HCT116 (cell line): ENCODE measurements around the gene RBM47. TPM values are rescaled to one million over a fixed set of nuclear protein-coding genes. Genes with fewer than 3 reads are reported as not detected.

ENCODE experiments used
- ATAC-seq: fragments of 200-7000 bp; cut with Tn5 transposase; 2 replicates; pipeline ENCODE4 v1.9.1; 2020; ENCODE audit warnings: mild to moderate bottlenecking, moderate library complexity
- BruUV-seq: library from RNA; stranded (reverse); fragments of 400-500 nt; replicated peaks from 2 replicates; lab custom pipeline; 2021; lab: Mats Ljungman, UMichigan
- CTCF ChIA-PET: fragments of 300-600 bp; sonication (Branson Sonifier 250); formaldehyde crosslinking; loops from one replicate; lab custom pipeline; 2021; ENCODE audit warnings: antibody characterized with exemption; lab: Charles Lee
- POLR2A ChIA-PET: fragments of 300-600, 350-600 bp; sonication (Branson Sonifier 250); formaldehyde crosslinking; loops from one replicate; lab custom pipeline; 2021; ENCODE audit warnings: antibody characterized with exemption; lab: Charles Lee
- RAD21 ChIA-PET, 2 experiments: fragments of 300-600 bp; sonication (Branson Sonifier 250); formaldehyde crosslinking; loops; one replicate each; lab custom pipeline; 2023; ENCODE audit warnings: low total read pairs in 2 of 2; ENCODE audit not compliant: uncharacterized antibody in 2 of 2, unreplicated experiment in 2 of 2, low non-redundant PET in 1 of 2; lab: Charles Lee
- DNase-seq: peaks from one replicate; pipeline ENCODE4 v3.0.0-alpha.2; 2010; ENCODE audit warnings: low read depth, low spot score
- H2AFZ ChIP-seq: fragments of 200-600 bp; shearing (Covaris generic), sonication (generic); 2 replicates; pipeline ENCODE4 v1.6.1; 2017; ENCODE audit warnings: low read depth, mixed run types, mixed read lengths, antibody characterized with exemption, low read length; ENCODE audit not compliant: poor library complexity, severe bottlenecking
- H3K27ac ChIP-seq: 2 replicates; pipeline ENCODE4 v1.5.1; 2012; ENCODE audit warnings: low read depth, low read length
- H3K27me3 ChIP-seq: fragments of 200-600 bp; sonication (generic); 2 replicates; pipeline ENCODE4 v1.6.1; 2016; ENCODE audit warnings: mixed run types, low read length, mixed read lengths; ENCODE audit not compliant: insufficient read depth
- H3K36me3 ChIP-seq, 2 experiments: fragments of 200-500 bp in 1 of 2; fragments of 200-600 bp in 1 of 2; sonication (Bioruptor generic) in 1 of 2; sonication (generic) in 1 of 2; 2 replicates each; pipeline versions ENCODE4 v1.5.1 to v1.6.1; 2014 to 2016; ENCODE audit warnings: low read length in 2 of 2, inconsistent platforms in 1 of 2, mixed read lengths in 1 of 2, mixed run types in 1 of 2; ENCODE audit not compliant: insufficient read depth in 2 of 2, control insufficient read depth in 1 of 2
- H3K4me1 ChIP-seq, 2 experiments: fragments of 200-600 bp in 1 of 2; sonication (generic) in 1 of 2; 2 replicates each; pipeline versions ENCODE4 v1.5.1 to v1.6.1; 2012 to 2017; ENCODE audit warnings: low read length in 2 of 2, inconsistent platforms in 1 of 2, mild to moderate bottlenecking in 1 of 2, mixed read lengths in 1 of 2, mixed run types in 1 of 2, moderate library complexity in 1 of 2; ENCODE audit not compliant: insufficient read depth in 2 of 2, control insufficient read depth in 1 of 2
- H3K4me2 ChIP-seq: fragments of 200-600 bp; sonication (generic); 2 replicates; pipeline ENCODE4 v1.6.1; 2017; ENCODE audit warnings: mixed run types, low read length, mixed read lengths
- H3K4me3 ChIP-seq, 2 experiments: fragments of 200-600 bp in 1 of 2; sonication (generic) in 1 of 2; replicated peaks in 1 of 2; 2 replicates each; pipeline ENCODE4 v1.5.1; 2011 to 2016; ENCODE audit warnings: low read length in 2 of 2, control low read depth in 1 of 2, low read depth in 1 of 2, mild to moderate bottlenecking in 1 of 2, mixed read lengths in 1 of 2, mixed run types in 1 of 2
- H3K79me2 ChIP-seq: fragments of 200-600 bp; sonication (generic); 2 replicates; pipeline ENCODE4 v1.6.1; 2017; ENCODE audit warnings: mild to moderate bottlenecking, mixed run types, low read length, moderate library complexity, mixed read lengths; ENCODE audit not compliant: insufficient read depth
- H3K9ac ChIP-seq: fragments of 200-600 bp; sonication (generic); 2 replicates; pipeline ENCODE4 v1.6.1; 2016; ENCODE audit warnings: low read length, mixed read lengths
- H3K9me2 ChIP-seq: fragments of 200-600 bp; sonication (generic), shearing (Covaris generic); 2 replicates; pipeline ENCODE4 v1.6.1; 2017; ENCODE audit warnings: mixed run types, mild to moderate bottlenecking, moderate library complexity; ENCODE audit not compliant: insufficient read depth
- H3K9me3 ChIP-seq, 2 experiments: fragments of 200-500 bp in 1 of 2; fragments of 200-600 bp in 1 of 2; sonication (Bioruptor generic) in 1 of 2; sonication (generic) in 1 of 2; 2 replicates each; pipeline ENCODE4 v1.6.1; 2014 to 2017; ENCODE audit warnings: low read length in 2 of 2, mixed read lengths in 2 of 2, inconsistent platforms in 1 of 2, low read depth in 1 of 2, mild to moderate bottlenecking in 1 of 2, mixed run types in 1 of 2, moderate library complexity in 1 of 2; ENCODE audit not compliant: control insufficient read depth in 1 of 2, insufficient read depth in 1 of 2
- H4K20me1 ChIP-seq: fragments of 200-600 bp; sonication (generic), shearing (Covaris generic); 2 replicates; pipeline ENCODE4 v1.6.1; 2017; ENCODE audit warnings: mixed run types, mild to moderate bottlenecking, moderate library complexity; ENCODE audit not compliant: insufficient read depth
- FOSL1 ChIP-seq: IDR thresholded peaks from 2 replicates; pipeline ENCODE4 v1.6.1; 2012; ENCODE audit warnings: low read depth
- RAD21 ChIP-seq: IDR thresholded peaks from 2 replicates; pipeline ENCODE4 v1.6.1; 2012; ENCODE audit warnings: low read depth, mild to moderate bottlenecking
- TCF7L2 ChIP-seq: IDR thresholded peaks from 2 replicates; pipeline ENCODE4 v1.7.0; 2011; ENCODE audit warnings: borderline replicate concordance, inconsistent platforms; ENCODE audit not compliant: insufficient read depth, insufficient read length; ENCODE audit errors: extremely low read depth
- YY1 ChIP-seq: IDR thresholded peaks from 2 replicates; pipeline ENCODE4 v1.6.1; 2011; ENCODE audit warnings: low read length, low read depth, moderate library complexity, mild to moderate bottlenecking; ENCODE audit not compliant: insufficient replicate concordance; ENCODE audit errors: extremely low read depth
- intact Hi-C: fragments of 100-400 bp; cut with micrococcal nuclease; formaldehyde crosslinking; loops from 2 replicates; pipeline ENCODE4 v1.10.0; 2022
- total RNA-seq: library from RNA; stranded (reverse); gene quantifications from one replicate; pipeline ENCODE4 v1.2.1, GENCODE V29; 2021; ENCODE audit not compliant: unreplicated experiment
- TF ChIP-seq, protein P1 (sequence below): IDR thresholded peaks from 2 replicates; pipeline ENCODE4 v1.6.1; 2011; ENCODE audit warnings: mild to moderate bottlenecking, low read length, moderate library complexity; ENCODE audit not compliant: insufficient replicate concordance; ENCODE audit errors: extremely low read depth
- TF ChIP-seq, protein P2 (sequence below): IDR thresholded peaks from 2 replicates; pipeline ENCODE4 v1.6.1; 2012
- TF ChIP-seq, protein P3 (sequence below): IDR thresholded peaks from 2 replicates; pipeline ENCODE4 v1.6.1; 2012; ENCODE audit warnings: low read depth

Gene RBM47
- total RNA-seq, 1 experiment from 2014 or later, result 22.2 TPM

DNA sequence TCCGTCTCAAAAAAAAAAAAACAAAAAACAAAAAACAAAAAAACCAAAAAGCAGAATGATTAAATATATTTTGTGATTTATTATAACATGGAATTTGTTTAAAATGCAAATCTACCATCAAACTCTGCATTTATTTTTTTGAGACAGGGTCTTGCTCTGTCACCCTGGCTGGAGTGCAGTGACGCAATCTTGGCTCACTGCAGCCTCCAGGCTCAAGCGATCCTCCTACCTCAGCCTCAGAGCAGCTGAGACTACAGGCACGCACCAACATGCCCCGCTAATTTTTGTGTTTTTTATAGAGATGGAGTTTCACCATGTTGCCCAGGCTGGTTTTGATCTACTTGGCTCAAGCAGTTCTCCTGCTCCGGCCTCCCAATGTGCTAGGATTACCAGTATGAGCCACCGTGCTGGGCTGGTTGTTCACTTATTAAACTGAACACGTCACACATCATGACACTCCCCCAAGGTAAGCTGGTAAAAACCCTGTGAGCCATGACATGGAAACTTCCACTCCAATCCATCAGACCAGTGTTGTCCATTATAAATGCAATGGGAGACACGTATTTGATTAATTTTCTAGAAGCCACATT, 45.7 kb downstream of the RBM47 start:
- Histone ChIP-seq H3K9ac (no peak overlapping the region), H3K27ac (no peak overlapping the region), H2AFZ (no peak overlapping the region), H3K9me2 (no peaks in the 10 kb centered on the region), H3K36me3 (no peaks in the 10 kb centered on the region), H3K4me2 (no peak overlapping the region), H3K9me3 (no peaks in the 10 kb centered on the region), H3K79me2 (no peaks in the 10 kb centered on the region), H4K20me1 (no peaks in the 10 kb centered on the region), H3K27me3 (no peaks in the 10 kb centered on the region), H3K4me1 (no peaks in the 10 kb centered on the region), H3K4me3 (no peak overlapping the region)
- no peak for TF ChIP-seq FOSL1
- no peak for TF ChIP-seq YY1
- TF ChIP-seq, protein P1, sequence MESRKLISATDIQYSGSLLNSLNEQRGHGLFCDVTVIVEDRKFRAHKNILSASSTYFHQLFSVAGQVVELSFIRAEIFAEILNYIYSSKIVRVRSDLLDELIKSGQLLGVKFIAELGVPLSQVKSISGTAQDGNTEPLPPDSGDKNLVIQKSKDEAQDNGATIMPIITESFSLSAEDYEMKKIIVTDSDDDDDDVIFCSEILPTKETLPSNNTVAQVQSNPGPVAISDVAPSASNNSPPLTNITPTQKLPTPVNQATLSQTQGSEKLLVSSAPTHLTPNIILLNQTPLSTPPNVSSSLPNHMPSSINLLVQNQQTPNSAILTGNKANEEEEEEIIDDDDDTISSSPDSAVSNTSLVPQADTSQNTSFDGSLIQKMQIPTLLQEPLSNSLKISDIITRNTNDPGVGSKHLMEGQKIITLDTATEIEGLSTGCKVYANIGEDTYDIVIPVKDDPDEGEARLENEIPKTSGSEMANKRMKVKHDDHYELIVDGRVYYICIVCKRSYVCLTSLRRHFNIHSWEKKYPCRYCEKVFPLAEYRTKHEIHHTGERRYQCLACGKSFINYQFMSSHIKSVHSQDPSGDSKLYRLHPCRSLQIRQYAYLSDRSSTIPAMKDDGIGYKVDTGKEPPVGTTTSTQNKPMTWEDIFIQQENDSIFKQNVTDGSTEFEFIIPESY, result no peak
- TF ChIP-seq, protein P2, sequence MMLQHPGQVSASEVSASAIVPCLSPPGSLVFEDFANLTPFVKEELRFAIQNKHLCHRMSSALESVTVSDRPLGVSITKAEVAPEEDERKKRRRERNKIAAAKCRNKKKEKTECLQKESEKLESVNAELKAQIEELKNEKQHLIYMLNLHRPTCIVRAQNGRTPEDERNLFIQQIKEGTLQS, result no peak
- TF ChIP-seq, protein P3, sequence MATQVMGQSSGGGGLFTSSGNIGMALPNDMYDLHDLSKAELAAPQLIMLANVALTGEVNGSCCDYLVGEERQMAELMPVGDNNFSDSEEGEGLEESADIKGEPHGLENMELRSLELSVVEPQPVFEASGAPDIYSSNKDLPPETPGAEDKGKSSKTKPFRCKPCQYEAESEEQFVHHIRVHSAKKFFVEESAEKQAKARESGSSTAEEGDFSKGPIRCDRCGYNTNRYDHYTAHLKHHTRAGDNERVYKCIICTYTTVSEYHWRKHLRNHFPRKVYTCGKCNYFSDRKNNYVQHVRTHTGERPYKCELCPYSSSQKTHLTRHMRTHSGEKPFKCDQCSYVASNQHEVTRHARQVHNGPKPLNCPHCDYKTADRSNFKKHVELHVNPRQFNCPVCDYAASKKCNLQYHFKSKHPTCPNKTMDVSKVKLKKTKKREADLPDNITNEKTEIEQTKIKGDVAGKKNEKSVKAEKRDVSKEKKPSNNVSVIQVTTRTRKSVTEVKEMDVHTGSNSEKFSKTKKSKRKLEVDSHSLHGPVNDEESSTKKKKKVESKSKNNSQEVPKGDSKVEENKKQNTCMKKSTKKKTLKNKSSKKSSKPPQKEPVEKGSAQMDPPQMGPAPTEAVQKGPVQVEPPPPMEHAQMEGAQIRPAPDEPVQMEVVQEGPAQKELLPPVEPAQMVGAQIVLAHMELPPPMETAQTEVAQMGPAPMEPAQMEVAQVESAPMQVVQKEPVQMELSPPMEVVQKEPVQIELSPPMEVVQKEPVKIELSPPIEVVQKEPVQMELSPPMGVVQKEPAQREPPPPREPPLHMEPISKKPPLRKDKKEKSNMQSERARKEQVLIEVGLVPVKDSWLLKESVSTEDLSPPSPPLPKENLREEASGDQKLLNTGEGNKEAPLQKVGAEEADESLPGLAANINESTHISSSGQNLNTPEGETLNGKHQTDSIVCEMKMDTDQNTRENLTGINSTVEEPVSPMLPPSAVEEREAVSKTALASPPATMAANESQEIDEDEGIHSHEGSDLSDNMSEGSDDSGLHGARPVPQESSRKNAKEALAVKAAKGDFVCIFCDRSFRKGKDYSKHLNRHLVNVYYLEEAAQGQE, result no peak
- TF ChIP-seq TCF7L2, result no peak
- TF ChIP-seq RAD21, result no peak
- no TSS peak for BruUV-seq
- ATAC-seq (no peak), DNase-seq (no peak)
- RAD21 ChIA-PET, result no interaction called here
- intact Hi-C loops, result no loop called here
- POLR2A ChIA-PET, result no interaction called here
- CTCF ChIA-PET, result no interaction called here
